Testis (tissue), 2 donors: ENCODE data around the gene STK35.

ENCODE experiments used
- CTCF ChIP-seq, 3 experiments: fragments of 450-650 bp in 2 of 3; fragments of 200-600 bp in 1 of 3; sonication (generic) in 1 of 3; IDR thresholded peaks; one replicate each; pipeline ENCODE4 v1.5.1; 2016 to 2019; ENCODE audit warnings: antibody characterized with exemption in 3 of 3, mild to moderate bottlenecking in 2 of 3, moderate library complexity in 1 of 3
- POLR2A ChIP-seq: fragments of 450-650 bp; IDR thresholded peaks from one replicate; pipeline ENCODE4 v1.6.1; 2017; ENCODE audit warnings: antibody characterized with exemption, mild to moderate bottlenecking, moderate library complexity

DNA sequence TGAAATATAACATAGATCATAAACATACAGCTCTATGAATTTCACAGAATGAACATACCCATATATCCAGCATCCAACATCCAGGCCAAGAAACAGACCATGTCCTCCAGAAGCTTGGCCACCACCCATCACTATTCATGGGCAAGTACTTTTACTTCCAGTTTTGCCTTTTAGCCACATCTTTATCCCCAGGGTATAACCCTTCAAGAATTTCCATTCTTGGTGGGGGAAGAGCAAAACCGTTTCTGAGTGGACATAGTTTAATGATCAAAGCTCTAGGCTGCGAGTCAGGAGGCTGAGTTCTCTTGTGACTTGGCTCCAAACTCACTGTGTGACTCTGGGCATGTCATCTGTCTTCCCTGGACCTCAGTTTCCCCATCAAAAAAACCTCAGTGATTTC lies 78.3 kb downstream of the STK35 start:
- no peak for TF ChIP-seq CTCF (IDR thresholded peaks at IDR 0.05)
- TF ChIP-seq POLR2A: no peak
